Uterus (tissue), 2 donors: ENCODE results near the gene PACRG.

Source experiments
- POLR2A ChIP-seq, 2 donors: fragments of 450-650 bp; IDR thresholded peaks; one replicate each; pipeline ENCODE4 v1.6.1; 2016; ENCODE audit warnings: antibody characterized with exemption in 2 of 2, mild to moderate bottlenecking in 1 of 2, moderate library complexity in 1 of 2
- TF ChIP-seq, protein P1 (sequence below), 4 experiments: fragments of 200-600 bp in 2 of 4; fragments of 450-650 bp in 2 of 4; sonication (generic) in 2 of 4; IDR thresholded peaks; one replicate each; pipeline ENCODE4 v1.5.1; 2016 to 2019; ENCODE audit warnings: antibody characterized with exemption in 4 of 4, mild to moderate bottlenecking in 2 of 4, moderate library complexity in 1 of 4

GRCh38 chr6:163290545-163291274, 562.9 kb downstream of the PACRG start:
- TF ChIP-seq, protein P1, sequence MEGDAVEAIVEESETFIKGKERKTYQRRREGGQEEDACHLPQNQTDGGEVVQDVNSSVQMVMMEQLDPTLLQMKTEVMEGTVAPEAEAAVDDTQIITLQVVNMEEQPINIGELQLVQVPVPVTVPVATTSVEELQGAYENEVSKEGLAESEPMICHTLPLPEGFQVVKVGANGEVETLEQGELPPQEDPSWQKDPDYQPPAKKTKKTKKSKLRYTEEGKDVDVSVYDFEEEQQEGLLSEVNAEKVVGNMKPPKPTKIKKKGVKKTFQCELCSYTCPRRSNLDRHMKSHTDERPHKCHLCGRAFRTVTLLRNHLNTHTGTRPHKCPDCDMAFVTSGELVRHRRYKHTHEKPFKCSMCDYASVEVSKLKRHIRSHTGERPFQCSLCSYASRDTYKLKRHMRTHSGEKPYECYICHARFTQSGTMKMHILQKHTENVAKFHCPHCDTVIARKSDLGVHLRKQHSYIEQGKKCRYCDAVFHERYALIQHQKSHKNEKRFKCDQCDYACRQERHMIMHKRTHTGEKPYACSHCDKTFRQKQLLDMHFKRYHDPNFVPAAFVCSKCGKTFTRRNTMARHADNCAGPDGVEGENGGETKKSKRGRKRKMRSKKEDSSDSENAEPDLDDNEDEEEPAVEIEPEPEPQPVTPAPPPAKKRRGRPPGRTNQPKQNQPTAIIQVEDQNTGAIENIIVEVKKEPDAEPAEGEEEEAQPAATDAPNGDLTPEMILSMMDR (IDR thresholded peaks at IDR 0.05): no peak
- no peak for TF ChIP-seq POLR2A (IDR thresholded peaks at IDR 0.05)
